HG02973 (cell line): Measurements from ENCODE around the gene PPARGC1A.

Source experiments
- ATAC-seq: cut with Tn5 transposase; IDR thresholded peaks from one replicate; pipeline ENCODE4 v1.9.1; 2021; ENCODE audit warnings: moderate library complexity; ENCODE audit not compliant: unreplicated experiment

Gene PPARGC1A

DNA sequence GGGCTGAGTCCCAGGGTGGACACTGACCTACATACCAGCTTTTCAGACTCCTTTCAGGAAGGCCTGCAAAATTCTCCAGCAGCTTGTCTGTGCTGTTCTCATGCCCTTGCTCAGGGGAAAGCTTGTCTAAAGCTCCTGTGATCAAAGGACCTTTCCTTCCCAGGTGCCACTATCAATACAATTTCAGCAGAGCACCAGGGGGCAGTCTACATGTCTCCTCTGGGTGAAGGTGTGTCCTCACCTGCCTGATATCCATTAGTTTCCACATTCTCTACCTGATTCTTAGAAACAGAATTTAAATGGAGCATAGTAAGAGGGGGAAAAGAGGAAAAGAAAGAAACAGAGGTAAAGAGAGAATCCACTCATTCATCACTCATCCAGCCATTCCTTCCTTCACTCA lies 114.2 kb downstream of the PPARGC1A start:
- no peak for ATAC-seq

DNA sequence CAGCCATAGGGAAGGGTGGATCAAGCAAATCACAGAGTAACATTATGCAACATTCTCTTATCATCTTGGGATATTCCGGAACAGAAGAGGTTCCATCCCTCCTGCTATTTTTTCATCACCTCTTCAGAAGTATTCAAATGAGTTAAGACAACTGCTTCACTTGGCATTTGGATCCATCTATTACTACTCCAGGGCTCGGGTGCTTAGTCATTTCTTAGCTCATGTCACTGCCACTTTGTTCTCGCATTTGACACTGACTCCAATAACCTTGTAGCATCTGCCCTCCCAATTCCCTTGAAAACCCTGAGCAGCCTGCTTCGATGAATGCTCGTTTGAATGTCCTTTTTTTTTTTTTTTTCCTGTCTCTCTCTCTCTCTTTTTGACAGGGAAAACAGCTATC lies 114.9 kb downstream of the PPARGC1A start:
- ATAC-seq = no peak

DNA sequence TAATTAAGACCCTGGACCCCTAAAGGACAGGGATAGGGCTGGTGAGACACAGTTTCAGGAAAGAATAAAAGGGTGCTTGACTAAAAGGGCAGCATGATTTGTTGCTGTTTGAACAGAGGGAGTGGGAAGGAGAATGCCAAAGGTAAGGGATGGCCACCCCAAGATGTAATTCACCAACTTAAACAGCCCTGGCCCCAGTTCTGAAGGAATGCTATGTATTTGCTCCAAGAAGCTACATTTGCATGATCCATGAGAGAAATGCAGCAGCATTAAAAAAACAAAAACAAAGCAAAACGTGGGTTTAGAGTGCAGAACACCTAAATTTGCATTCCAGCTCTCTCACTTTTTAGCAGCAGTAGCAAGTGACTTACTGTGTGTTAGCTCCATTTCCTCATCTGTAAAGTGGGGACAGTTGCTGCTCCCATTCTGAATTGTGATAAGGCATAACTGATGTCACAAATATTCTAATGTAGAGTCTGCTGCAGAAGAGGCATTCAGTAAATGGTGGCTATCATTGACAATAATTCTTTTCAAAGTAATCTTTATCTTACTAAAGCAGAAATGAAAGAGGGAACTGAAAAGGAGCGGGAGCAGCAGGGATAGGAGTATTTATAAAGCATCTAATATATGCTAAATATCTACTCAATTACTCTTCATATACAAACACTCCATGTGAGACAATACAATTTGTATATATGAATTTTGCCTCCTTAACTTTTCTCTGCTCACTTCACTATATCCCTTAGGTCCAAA lies 115.8 kb downstream of the PPARGC1A start:
- ATAC-seq = no peak

DNA sequence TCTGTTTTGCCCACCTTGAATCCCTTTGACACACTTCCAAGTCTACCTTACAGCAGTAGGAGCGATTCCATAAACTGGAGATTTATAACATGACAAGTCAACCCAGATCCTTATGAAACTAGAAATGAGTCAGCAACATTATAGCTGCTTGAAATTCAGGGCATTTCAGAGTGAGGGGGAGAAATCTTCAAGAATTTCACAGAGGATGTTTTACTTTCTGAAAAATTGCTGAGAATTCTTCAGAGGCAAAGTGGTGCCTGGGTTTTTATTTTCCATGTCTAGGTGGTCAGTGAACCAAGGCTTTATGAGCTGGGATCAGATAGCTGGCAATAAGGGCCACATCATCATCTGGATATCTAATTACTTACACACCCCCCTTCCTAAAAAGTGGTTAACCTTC lies 119.8 kb downstream of the PPARGC1A start:
- no peak for ATAC-seq

DNA sequence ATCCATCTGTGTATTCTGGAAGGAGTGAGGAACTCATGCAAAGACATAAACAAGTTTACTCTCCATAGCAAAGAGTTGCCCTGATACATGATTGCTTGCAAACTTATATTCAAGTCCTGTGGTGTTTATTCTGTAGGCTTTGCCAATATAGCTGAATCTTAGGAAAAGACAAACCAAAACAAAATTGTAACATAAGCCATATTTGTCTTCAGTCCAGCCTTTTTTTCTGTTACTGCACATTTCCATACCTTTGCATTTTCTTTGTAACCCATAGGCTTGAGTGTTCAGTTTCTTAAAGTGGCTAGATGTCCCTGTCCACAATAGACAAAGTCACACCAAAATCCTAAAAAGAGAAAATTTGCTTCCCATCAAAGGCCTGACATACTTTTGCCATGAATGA lies 120.4 kb downstream of the PPARGC1A start:
- no peak for ATAC-seq

DNA sequence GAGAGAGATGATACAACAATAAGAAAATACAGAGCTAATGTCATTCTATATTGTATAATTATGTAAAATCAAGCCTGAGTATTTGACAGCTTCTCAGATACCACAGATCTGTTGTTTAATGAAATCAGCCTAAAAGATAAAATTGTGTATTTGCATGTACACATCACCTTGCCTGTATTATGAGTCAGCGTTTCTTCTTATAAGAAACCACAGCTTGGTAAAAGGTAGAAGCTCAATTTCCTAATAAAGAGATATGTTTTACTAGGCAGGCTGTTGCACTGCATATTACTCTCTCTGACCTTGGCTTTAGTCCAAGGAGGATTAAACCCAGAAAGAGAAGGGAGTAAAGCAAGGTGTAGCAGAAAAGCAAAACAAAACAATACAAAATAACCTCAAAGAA lies 121.3 kb downstream of the PPARGC1A start:
- no peak for ATAC-seq

DNA sequence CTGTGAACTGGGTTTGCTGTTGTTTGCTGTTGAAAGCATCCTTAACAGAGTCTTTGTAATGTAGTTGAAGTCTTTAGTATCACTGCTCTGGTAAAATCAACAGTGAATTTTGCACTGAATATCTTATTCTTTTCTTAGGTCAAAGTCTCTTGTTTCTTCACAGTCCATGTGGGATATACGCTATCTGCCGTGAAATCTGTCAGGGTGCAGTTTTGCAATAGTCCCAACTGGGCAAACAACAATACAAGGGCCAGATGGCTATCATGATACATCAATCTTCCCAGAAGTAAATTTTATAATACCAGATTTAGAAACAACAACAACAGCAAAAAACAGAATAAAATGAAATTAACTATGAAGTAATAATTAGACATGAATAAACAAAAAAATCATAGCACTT lies 123.5 kb downstream of the PPARGC1A start:
- no peak for ATAC-seq

DNA sequence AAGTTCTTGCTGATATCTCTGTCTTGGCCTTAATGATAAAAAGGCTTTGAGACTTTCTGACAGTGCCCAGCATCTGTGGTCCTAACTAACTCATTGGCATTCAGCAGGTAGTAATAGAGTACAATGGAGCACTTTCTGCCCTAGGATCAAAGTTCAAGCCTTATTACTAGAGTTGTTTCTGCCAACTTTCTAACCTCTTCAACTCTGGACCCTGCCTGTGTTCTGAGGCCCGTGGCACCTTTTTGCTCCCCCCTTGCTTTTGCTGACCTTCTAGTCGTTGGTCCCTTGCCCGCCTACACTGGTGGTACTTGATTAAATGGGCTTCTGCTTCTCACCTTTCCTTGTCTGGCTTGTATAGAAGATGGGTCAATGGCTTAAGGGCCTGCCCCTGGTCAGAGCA lies 126.3 kb downstream of the PPARGC1A start:
- no peak for ATAC-seq

DNA sequence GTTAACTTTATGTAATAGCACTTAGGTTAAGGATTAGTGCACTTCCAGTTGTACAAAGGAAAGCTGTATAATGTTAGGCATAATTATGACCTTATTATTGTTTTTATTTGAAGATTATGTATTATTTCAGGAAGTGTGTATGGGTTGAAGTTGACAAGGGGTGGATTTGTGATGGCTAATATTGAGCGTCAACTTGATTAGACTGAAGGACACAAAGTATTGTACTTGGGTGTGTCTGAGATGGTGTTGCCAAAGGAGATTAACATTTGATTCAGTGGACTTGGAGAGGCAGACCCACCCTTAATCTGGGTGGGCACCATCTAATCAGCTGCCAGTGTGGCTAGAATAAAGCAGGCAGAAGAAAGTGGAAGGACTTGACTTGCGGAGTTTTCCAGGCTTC lies 127.3 kb downstream of the PPARGC1A start:
- ATAC-seq = no peak

DNA sequence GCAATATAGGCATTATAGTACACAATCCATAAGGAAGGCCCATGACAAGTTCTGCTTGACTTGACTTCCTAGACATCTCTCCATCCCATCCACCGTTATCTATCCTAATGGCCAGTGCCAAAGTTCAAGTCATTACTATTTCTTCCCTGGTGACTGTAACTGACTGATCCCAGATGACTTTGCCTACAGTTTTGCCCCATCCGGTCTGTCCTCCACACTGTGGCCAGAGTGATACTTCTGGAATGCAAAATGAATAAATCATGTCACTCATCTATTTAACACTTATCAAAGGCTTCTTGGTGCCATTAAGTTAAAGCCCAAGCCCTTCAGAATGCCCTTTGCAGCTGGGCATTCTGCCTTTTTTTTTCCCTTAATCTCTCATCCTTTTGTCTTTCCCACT lies 130.8 kb downstream of the PPARGC1A start:
- ATAC-seq = no peak

DNA sequence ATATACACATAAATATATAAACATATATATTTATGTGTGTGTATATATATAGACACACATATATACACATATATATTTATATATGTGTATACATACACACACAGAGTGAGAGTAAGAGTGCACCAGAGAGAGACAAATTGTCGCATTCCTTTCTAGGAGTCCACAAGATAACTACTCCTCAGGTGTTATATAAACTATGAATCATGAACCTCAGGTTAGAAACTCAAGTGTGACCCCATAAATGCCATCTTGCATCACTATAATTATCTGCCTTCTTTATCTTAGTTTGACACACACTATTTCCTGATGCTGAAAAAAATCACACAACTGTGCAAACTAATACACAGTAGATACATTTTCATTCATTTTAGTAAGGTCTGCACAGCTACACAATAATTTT lies 135.2 kb downstream of the PPARGC1A start:
- no peak for ATAC-seq

DNA sequence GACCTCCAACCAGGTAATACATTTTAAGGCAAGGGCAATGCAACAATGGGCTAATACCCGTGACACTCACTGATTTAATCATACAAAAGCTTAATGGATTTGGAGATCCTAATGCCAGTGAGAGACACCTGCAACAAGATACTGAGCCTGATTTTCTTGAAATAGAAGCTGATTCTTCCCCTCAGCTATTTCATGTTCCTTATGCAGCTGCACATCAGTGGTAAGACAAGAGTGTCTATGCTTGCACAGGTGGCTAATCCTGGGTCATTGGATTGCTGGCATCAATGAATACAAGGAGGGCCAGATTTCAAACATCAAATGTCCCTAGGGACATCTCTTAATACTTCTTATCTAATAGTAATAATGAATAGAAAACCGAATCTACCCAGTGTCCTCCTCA lies 139.7 kb downstream of the PPARGC1A start:
- ATAC-seq = no peak

DNA sequence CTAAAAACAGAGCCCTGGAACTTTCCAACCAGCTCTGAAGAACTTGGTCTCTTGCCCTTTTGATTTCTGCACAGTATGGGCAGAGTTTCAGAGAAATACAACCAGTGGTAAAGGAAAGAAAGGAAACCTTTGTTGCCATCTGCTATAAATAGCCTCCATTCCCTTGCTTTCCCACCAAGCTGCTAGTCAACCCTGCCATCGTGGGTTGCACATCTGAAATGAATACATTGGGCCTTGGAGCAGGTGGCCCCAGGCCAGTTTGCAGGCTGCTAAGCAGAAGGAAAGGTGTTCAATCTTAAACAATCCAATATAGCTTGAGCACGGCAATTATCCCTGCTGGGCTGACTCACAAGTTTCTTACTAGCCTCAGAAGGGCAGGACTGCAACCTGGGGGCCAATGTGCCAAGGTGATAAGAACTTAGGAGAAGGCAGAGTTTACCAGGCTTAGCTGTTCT lies 142.5 kb downstream of the PPARGC1A start:
- no peak for ATAC-seq

DNA sequence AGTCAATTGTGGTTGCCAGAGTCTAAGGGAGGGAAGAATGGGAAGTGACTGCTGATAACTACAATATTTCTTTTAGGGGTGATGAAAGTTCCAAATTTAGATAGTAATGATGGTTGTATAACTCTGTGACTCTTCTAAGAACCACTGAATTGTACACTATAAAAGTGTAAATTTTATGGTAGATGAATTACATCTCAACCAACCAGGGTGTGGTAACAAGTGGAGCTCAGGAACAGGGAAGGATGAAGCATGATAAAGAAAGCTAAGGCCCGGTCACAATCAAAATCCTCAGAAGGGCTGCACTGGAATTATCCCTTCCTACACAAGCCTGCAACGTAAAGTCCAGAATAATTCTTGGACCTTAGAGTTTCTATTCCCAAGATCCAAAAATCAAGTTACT lies 143.2 kb downstream of the PPARGC1A start:
- ATAC-seq = no peak

DNA sequence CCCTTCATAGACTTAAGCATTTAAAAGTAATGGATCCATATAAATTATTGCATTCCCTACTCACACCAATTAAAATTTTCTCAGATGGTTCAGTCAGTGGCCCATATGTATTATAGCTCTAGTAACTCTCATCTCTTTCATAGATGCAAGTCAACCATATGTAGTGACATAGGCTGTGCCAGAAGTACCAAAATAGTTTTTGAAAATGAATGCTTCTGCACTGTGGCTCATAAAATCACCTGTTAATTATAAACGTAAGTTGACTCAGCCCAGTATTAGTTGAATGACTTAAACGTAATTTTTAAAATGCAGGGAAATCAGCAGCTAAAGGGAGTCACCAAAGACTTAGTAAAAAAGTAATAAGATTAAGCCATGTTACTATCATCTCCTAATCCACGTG lies 143.8 kb downstream of the PPARGC1A start:
- ATAC-seq = no peak

DNA sequence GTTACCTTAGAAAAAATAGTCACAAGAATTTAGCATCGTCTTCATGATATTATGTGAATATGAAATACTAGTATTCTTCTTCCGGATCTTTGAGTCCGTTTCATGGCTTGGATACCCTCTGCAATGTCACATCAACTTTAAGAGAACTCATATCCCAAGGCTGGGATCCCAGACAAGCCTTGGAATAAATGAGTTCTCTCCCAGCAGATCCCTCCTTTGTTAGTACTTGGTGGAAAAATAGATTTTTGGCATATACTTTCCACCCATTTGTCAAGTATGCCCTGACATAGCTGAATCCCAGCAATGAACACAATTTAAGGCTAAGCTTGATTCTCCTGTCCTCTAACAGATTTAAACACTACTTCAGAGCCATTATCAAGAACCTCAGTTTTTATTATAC lies 144.5 kb downstream of the PPARGC1A start:
- ATAC-seq = no peak
